ENCODE data around the gene CACNA2D2.

DNA sequence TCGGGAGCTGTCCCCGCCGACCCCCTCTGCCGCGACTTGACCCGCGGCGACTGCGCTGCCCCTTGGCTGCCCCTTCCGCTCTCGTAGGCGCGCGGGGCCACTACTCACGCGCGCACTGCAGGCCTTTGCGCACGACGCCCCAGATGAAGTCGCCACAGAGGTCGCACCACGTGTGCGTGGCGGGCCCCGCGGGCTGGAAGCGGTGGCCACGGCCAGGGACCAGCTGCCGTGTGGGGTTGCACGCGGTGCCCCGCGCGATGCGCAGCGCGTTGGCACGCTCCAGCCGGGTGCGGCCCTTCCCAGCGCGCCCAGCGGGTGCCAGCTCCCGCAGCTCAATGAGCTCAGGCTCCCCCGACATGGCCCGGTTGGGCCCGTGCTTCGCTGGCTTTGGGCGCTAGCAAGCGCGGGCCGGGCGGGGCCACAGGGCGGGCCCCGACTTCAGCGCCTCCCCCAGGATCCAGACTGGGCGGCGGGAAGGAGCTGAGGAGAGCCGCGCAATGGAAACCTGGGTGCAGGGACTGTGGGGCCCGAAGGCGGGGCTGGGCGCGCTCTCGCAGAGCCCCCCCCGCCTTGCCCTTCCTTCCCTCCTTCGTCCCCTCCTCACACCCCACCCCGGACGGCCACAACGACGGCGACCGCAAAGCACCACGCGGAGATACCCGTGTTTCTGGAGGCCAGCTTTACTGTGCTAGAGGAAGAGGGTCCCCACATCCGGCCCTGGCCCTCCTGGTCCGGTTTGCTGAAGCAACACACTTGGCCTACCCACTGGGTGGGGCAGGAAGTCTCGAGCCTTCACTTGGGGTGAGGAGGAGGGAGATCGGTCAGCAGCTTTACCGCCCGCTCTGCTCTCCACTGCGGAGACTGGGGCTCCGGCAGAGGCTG, 162.7 kb downstream of the CACNA2D2 start, which contains the start of gene RASSF1:
- TF ChIP-seq, protein P1, sequence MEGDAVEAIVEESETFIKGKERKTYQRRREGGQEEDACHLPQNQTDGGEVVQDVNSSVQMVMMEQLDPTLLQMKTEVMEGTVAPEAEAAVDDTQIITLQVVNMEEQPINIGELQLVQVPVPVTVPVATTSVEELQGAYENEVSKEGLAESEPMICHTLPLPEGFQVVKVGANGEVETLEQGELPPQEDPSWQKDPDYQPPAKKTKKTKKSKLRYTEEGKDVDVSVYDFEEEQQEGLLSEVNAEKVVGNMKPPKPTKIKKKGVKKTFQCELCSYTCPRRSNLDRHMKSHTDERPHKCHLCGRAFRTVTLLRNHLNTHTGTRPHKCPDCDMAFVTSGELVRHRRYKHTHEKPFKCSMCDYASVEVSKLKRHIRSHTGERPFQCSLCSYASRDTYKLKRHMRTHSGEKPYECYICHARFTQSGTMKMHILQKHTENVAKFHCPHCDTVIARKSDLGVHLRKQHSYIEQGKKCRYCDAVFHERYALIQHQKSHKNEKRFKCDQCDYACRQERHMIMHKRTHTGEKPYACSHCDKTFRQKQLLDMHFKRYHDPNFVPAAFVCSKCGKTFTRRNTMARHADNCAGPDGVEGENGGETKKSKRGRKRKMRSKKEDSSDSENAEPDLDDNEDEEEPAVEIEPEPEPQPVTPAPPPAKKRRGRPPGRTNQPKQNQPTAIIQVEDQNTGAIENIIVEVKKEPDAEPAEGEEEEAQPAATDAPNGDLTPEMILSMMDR (IDR thresholded peaks at IDR 0.05; ENCODE audit: low read depth, low read length, missing input control), result no peak
- TF ChIP-seq RXRA (IDR thresholded peaks at IDR 0.05) (peak in 1 of 2 donors; percentile 12), SP1 (IDR thresholded peaks at IDR 0.05) (peak; percentile 36), REST (IDR thresholded peaks at IDR 0.05) (peak; percentile 33), TAF1 (conservative IDR thresholded peaks at IDR 0.05) (no peak), JUND (IDR thresholded peaks at IDR 0.05) (no peak), YY1 (IDR thresholded peaks at IDR 0.05) (no peak), NR2F2 (IDR thresholded peaks at IDR 0.05) (no peak)
- TF ChIP-seq, protein P2, sequence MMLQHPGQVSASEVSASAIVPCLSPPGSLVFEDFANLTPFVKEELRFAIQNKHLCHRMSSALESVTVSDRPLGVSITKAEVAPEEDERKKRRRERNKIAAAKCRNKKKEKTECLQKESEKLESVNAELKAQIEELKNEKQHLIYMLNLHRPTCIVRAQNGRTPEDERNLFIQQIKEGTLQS (IDR thresholded peaks at IDR 0.05), result no peak

Measured in liver (tissue), 3 donors.